ENCODE measurements around the gene OFD1.

DNA sequence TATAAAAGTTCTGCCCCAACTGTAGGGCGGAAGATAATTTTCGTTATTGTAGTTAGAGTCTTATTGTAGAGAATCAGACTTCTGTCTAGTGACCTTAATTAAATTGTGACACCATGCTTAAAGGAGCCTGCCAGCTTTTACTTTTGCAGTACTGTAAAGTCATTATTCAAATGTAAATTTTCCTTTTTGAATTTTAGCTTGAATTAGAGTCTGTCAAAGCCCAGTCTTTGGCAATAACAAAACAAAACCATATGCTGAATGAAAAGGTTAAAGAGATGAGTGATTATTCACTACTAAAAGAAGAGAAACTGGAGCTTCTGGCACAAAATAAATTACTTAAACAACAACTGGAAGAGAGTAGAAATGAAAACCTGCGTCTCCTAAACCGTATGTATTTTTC, 21.8 kb downstream of the OFD1 start:
- TF ChIP-seq ZNF274 (IDR thresholded peaks at IDR 0.05; ENCODE audit: low read depth, low read length) (no peak), YY1 (IDR thresholded peaks at IDR 0.05; ENCODE audit: insufficient read depth, insufficient read length) (no peak), SUZ12 (IDR thresholded peaks at IDR 0.05; ENCODE audit: extremely low read depth, insufficient read depth, insufficient read length) (no peak)
